Stimulated activated CD4-positive, alpha-beta T cell treated with anti-CD3 and anti-CD28 coated beads, Interleukin-1b, Interleukin-23, amount 100 ng/mL, for 1 hour (primary cell): ENCODE data around the gene CACNA1B.

Experiments
- DNase-seq, 2 donors: peaks; one replicate each; pipeline ENCODE4 v3.0.0-alpha.2; 2020; ENCODE audit warnings: low read depth in 2 of 2

The CACNA1B gene

DNA sequence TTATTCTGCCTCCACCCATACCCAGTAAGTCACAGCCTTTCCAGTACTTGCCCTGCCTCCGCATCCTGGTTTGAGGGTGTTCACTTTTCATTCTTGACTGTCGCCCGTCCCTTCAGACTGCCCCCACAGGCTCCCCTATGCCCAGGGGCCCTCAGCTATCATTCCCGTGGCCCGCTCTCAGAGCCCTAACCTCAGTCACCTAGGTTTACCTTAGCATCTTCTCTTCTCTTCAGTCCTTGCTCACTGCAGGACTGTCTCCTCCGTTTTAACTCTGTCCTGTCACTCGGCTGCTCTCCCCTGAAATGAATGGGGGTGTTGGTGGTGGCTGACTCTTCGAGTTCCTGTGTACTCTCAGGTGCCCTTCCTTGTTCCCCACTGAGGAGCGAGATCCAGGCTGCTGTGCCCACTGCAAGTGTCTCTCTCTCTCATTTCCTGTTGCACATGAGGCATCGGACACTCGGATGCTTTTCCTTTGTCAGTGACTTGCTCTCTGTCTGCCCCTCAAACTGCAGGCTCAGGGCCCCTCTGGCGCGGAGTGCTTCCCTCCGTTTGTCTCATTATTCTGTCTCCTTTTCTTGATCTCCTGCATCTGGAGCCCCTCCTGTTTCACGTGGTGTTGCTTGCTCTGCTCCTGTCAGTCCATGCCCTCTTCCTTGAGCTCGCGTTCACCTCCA is 89.8 kb downstream of the CACNA1B start:
- DNase-seq = no peak

DNA sequence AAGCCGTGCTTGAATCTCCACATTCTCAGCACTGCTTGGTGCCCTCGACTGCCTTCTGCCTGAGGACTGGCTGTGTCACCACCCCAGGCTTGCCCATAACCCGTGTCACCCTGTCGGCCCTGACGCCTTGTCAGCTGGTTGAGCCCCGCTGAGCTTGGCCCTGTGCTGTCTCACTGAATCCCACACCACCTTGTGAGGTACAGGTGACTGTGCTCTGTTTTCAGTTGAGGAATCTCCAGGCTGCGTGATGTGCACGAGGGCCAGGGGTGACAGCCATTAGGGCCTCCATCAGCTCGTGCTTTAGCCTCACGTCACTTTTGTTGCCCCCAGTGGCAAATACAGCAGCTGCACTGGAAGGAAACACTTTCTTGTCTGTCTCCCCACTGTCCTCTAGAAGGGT is 90.7 kb downstream of the CACNA1B start:
- no peak for DNase-seq

DNA sequence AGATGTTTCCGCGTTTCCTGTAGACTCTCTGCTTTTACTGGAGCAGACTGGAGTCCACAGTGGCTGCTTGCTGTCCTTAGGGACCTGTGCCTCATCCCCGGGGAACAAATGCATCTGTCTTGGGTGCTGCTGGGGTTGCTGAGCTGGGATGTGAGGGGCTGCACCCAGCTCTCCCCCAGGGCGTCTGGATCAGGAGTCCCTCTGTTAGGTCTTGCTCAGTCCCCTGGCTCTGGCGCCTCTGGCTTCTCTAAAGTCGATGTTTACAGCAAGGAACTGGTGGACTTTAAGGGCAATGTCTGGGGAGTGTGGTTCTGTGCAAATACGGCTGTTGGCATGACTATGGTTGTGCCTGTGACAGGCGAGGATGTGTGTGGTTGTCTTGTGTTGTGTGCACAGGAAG is 91.4 kb downstream of the CACNA1B start:
- no peak for DNase-seq

DNA sequence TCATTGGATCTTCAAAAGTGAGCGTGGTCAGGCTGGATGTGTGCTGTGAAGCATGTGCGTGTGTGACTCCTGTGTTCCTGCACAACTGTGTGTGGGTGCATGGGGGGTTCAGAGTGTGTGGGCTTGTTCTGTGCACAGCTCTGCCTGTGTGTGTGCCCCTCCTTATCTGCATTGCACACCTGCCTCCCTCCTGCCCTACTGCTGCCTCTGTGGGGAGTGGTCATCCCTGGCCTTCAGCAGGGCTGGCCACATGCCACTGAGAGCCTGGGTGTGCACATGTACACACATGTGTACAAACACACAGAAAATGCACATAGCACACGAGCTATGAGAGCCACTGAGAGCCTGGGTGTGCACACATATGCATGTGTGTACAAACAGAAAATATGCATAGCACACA is 92.1 kb downstream of the CACNA1B start:
- DNase-seq = no peak

DNA sequence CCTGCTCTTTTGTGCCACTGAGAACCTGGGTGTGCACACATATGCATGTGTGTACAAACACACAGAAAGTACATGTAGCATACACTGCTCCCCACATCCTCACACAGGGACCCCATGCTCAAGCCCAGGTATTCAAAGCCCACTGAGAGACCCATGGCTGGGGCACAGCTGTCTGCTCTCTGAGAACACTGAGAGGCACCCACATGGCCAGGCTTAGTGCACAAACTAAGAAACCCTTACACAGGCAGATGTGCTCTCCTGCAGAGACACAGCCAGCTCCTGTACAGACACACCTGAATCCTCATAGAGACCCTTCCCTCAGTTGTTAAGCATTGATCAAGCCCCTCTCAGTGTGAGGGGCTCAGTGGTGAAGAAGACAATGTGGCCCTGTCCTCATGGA is 92.5 kb downstream of the CACNA1B start:
- DNase-seq = no peak

DNA sequence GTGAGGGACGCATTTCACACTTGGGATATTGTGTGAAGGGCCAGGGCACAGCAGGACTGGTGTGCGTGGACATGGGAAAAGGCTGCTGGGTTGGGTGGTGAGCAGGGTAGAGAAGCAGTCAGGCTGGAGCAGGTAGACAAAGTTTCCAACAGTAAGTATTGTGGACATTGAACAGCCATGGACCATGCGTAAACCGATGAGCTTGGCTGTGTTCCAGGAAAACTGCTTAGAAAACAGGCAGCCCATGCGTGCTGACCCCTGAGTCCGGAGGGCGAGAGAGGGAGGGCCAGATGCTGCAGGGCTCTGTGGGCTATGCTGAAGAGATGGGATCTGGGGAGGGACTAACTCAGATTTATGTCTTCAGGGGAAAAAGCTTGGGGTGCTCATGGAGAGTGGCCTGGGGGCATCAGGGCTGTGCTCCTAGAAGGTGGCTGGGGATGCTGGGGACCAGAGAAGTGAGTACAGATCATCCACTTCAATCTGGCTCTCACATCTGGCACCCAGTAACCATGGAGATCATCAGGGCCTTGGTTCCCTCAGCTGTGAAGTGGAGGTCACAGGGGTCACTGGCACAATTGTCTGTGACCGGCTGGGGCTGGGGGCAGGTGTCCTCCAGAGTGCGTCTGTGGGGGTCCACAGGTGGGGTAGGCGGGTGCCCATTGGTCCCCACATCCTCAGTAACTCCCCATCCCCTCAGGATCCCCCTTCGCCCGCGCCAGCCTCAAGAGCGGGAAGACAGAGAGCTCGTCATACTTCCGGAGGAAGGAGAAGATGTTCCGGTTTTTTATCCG is 93.3 kb downstream of the CACNA1B start:
- DNase-seq = no peak

DNA sequence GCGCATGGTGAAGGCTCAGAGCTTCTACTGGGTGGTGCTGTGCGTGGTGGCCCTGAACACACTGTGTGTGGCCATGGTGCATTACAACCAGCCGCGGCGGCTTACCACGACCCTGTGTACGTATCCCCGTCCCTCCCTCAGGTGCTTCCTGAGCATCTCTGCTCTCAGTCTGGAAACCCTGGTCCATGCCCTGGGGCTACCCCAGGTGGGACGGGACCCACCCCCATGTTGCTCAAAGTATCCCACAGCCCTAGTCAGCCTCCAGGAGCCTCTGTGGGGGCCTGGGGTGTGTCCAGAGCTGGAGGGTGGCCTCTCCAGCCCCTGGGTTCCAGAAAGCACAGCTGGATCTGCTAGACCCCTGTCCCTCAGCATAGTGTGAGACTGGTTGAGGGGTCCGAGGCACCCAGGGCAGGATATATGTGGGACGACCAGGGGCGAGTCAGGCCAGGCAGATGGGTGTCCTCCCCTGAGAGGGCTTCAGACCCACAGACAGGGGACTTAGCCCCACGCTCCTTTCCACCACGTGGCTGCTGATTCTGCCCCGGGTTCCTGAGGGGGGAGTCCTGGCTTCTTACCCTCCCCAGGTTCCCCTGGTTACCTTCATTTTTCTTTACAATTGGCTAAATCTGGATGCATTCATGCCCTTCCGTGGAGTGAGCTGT is 94.0 kb downstream of the CACNA1B start:
- no peak for DNase-seq

DNA sequence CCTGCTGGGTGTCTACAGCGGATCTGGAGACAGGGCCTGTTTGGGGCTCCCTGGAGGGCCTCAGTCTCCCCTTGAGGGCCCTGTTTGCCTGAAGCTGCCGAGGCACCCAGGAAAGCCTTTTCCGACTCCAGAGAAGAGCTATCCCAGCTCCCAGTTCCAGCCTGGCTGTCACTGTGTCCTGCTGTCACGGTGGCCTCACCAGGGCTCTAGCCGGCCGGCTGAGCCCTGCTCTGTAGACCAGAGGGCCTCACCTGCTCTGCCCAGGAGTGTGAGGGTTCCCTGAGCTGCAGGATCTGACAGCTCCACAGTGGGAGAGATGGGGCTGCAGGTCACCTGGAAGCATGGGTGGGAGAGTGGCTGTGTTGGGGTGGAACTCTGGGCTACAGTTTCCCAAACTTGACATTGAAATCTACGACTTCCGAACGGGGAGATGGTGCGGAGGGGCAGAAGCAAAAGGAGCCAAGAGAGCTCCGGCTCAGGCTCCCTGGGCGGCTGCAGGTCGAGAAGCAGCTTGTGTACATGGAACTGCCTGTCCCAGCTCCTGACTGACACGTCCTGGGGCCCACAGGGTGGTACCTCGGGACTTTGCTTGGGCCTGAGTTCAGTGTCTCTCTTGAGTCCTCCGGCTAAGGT is 94.9 kb downstream of the CACNA1B start:
- no peak for DNase-seq

DNA sequence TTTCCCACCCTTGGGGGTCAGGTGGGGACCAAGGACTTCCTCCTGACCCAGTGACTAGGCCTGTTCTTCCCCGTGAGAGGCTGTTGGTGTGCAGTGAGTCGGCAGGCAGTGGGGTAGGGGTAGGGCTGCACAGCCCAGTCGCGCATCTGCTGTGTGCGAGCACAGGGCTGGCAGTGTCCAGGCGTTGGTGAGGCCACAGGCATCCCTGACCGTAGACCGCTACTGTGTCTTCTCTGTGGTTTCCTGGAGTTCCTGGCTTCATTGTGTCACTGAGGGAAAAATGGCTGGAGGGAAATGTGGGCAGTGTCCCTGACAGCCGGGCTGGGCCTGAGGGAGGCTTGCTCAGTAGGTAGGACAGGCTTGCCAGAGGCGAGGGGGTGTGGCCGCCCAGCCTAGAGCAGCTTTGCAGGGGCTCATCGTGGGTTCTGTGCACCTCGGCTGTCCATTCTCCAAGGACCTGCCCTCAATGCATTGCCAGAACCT is 95.4 kb downstream of the CACNA1B start:
- no peak for DNase-seq

DNA sequence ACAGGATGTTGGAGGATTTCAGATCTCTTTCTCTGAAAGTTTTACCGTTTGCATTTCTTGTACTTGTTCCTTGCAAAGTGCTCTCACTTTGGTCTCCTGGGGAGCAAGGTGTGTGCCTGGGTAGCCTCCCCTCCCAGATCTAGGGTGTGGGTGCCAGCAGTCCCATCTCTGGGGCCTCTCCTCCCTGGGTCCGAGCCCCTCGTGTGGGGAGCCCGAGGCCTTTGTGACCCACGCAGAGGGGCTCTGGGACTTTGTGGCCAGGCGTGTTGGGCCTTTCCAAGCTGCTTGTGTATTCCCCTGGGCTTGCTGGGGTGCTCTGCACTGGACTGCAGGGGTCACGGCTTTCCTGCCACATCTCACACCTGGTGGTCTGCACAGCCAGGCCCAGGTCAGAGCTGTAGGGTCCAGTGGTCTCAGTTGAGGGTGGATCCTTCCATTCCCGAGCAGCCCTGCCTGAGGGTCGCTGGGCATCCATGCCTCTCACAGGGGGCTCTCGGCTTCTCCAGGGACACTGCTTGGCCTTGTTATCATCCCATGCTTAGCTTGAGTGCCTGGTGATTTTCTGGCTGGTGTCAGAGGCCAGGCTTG is 96.3 kb downstream of the CACNA1B start:
- DNase-seq = no peak

DNA sequence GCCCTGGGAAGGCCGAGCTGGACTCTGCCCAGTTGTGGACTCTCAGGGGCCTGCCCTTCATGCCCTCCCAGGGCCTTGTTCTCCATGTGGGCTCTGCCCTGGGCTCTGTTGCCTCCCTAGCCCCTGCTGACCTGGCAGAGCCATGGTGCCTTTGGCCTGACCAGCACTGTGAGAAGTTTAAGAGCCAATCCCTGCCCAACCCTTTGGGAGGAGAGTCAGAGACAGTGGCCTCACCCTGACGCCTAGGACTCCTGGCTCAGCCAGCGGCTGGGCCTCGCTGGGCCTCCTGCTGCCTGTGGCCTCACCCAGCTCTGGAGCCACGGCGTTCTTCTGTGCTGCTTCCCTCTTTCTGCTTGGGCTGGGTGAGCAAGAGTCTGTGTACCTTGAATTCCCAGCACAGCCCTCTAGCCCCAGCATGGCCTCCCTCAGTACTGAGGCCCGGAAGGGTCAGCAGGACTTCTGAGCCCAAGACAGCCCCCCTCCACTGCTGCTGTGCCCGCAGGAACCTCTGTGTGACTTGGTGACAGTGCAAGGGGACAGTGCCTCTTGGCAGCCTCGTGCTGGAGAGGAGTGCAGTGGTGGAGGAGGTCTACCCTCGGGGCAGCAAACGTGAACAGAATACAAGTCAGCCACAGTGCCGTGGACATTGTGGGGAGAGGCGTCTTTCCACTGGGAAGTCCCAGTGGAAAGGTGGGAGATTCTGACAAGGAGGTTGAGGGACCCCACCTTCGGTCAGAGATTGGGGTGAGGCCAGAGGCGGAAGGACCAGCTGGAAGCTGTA is 97.4 kb downstream of the CACNA1B start:
- DNase-seq = no peak

DNA sequence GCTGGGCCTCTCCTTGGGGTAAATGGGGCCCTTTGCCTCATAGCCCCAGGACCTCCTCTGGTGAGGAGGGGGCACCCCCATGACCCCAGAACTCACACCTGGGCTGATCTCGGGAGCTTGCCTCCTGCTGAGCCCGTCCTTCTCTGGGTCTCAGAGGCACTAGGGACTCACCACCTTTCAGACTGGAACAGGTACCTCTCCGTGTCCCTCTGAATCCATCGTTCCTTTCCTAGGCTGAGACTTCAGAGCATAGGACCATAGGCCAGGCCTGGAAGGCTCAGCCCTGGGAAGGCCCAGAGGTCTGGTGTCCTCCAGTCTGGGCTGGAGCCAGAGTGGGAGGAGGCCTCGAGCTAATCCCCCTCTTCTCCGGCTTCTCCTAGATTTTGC is 97.9 kb downstream of the CACNA1B start:
- DNase-seq = no peak

DNA sequence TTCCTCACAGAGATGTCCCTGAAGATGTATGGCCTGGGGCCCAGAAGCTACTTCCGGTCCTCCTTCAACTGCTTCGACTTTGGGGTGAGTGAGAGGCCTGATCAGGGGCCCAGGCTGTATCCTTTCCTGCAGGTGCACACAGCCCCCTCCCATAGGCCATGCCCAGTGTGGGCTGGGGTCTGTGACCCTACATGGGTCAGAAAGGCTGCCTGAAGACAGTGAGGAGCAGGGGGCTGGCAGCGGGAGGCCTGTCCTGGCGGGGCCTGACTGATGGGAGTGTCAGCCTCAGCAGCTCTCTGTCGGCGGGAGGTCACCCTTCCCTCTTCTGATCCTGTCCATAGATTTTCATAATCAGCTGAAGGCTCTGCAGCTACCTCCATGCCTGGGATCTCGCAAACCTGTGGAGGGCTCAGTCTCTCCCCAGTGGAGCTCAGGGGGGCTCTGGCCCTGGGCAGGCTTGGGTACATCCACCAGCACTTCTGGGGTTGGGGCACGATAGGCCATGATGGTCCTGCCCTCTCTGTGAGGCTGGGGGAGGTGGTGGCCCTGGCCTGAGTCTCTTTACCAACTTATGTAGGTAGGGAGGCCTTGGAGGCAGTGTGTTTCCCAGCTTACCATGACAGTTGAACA is 98.5 kb downstream of the CACNA1B start:
- DNase-seq = no peak

DNA sequence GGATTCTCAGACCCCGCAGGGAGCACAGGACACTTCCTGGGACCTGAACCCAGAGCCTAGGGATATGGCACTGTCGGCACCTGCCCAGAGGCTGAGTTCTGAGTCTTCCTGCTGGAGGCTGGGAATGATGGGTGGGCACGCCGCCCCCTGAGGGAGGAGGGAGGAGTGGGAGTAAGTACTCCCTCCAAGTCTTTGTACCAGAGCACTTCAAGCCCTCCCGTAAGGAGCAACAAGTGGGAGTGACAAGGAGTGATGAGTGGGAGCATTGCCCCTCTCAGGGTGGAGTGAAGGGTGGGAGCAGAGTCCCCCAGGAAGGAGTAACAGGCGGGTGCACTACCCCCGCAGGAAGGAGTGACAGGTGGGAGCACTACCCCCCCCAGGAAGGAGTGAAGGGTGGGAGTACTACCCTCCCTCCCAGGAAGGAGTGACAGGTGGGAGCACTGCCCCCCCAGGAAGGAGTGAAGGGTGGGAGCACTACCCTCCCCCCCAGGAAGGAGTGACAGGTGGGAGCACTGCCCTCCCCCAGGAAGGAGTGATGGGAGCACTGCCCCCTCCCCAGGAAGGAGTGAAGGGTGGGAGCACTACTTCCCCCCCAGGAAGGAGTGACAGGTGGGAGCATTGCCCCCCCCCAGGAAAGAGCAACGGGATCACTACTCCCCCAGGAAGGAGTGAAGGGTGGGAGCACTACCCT is 100.1 kb downstream of the CACNA1B start:
- no peak for DNase-seq

DNA sequence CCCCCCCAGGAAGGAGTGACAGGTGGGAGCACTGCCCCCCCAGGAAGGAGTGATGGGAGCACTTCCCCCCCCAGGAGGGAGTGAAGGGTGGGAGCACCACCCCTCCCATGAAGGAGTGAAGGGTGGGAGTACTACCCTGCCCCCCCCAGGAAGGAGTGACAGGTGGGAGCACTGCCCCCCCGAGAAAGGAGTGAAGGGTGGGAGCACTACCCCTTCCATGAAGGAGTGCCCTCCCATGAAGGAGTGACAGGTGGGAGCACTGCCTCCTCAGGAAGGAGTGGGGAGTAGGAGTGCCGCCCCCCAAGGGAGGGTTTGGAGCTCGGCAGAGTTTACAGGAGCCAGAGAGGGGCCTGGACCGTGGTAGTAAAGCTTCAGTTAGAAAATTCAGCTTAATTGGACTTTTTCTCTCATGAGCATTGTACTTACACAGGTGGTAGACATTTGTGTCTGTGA is 100.7 kb downstream of the CACNA1B start:
- DNase-seq = no peak

DNA sequence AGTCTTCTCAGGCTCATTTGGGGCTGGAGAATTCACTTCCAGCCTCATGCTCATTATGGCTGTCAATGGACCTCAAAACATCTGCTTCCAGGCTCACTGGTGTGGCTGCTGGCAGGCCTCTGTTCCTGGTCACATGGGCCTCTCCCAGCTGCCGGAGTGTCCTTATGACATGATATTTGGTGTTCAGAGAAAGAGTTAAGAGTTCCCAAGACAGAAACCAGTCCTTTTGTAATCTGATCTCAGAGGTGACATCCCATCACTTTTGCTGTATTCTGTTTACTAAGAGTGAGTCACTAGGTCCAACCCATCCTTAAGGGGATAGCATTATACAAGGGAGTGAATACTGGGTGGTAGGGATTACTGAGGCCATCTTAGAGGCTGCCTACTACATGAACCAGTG is 104.6 kb downstream of the CACNA1B start:
- no peak for DNase-seq

DNA sequence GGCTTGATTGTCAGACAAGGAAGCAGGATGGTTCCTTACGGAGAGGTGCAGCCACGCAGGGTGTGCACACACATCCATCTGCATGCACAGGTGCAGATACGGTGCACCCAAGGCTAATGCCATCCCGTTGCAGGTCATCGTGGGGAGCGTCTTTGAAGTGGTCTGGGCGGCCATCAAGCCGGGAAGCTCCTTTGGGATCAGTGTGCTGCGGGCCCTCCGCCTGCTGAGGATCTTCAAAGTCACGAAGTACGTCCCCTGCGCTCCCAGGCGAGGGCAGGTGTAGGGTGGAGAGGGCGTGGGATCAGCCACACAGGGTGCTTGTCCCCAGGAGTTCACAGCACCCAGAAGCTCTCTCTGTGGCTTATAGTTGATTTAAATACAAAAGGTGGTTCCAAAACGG is 106.4 kb downstream of the CACNA1B start:
- DNase-seq = no peak

DNA sequence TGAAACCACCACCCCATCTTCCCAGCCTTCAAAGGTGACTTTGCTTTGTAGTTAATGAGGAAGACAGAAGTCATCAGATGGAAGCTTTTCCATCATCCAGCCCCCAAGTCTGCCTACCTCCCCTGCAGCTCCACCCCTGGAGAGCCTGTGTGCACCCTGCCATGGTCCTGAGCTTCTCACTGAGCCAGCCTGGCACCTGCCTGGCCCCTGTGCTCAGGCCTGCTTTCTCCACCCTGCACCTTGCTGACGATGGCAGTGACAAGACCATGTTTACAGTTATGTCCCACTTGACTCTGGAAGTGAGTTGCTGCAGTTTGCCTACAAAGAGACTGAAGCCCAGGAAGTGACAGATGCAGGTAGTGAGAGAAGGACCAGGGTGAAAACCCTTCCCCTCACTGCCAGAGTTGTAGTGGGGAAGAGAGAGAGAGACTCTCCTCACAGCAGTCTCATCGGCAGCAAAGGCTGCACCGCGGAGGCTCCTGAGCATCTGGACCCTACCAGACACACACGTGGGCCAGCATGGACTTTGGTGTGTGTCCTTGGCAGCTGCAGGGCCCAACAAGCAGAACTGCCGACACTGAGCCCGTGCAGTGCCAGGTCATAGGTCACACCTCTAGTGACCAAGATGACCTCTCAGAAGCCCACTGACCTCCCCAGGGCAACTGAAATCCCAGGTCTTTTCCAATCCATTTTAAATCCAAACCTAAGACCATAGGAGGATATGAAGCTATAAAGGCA is 107.1 kb downstream of the CACNA1B start:
- no peak for DNase-seq

DNA sequence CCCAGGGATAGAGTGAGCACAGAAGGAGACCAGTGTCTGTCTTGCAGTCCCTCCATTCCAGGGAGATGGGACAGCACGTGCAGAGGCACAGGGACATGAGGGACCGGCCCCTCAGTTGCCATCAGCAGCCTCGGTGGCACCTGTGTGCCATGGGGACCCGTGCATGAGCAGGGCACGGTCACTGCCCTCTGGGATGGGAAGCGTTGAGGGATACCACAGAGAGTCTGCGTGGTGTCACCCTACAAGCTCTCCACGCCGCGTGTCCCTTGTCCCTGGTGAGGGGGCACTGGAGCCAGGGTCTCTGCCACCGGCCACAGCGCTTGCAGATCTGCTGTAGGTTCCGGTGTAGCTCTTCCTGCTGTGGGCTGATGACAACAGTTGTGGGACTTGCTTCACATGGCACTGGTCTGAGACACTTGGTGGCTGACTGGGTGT is 108.1 kb downstream of the CACNA1B start:
- no peak for DNase-seq
